Activated naive CD8-positive, alpha-beta T cell treated with anti-CD3 and anti-CD28 coated beads, Interleukin-2, amount 10 ng/mL, durations not matched to agents 7 days and 5 days (primary cell): ENCODE data around the gene NOVA1. TPM values are rescaled to one million over a fixed set of nuclear protein-coding genes. Genes with fewer than 3 reads are reported as not detected.

ENCODE experiments used
- ATAC-seq: fragments of 150-1000 bp; cut with Tn5 transposase; one replicate; pipeline ENCODE4 v1.10.0; 2021; ENCODE audit warnings: low read depth, moderate library complexity
- POLR2A ChIA-PET: fragments of 350-600 bp; sonication (Branson Sonifier 250); formaldehyde crosslinking; loops from one replicate; lab custom pipeline; 2021; ENCODE audit warnings: antibody characterized with exemption; lab: Charles Lee
- DNase-seq: peaks from one replicate; pipeline ENCODE4 v3.0.0; 2021
- H3K27ac Mint-ChIP-seq: one replicate; pipeline ENCODE4 v1.8.0; 2022; ENCODE audit warnings: mild to moderate bottlenecking, mixed read lengths
- H3K27me3 Mint-ChIP-seq: one replicate; pipeline ENCODE4 v1.8.0; 2022; ENCODE audit warnings: mild to moderate bottlenecking, moderate library complexity, mixed read lengths
- H3K36me3 Mint-ChIP-seq: one replicate; pipeline ENCODE4 v1.8.0; 2021; ENCODE audit warnings: mild to moderate bottlenecking, mixed read lengths
- H3K4me1 Mint-ChIP-seq: one replicate; pipeline ENCODE4 v1.8.0; 2021; ENCODE audit warnings: mixed read lengths
- H3K4me3 Mint-ChIP-seq: one replicate; pipeline ENCODE4 v1.8.0; 2022; ENCODE audit warnings: mild to moderate bottlenecking, moderate library complexity, mixed read lengths
- H3K9me3 Mint-ChIP-seq: one replicate; pipeline ENCODE4 v1.8.0; 2021; ENCODE audit warnings: mixed read lengths
- total RNA-seq, 2 experiments: library from RNA; stranded (reverse); gene quantifications; one replicate each; pipeline ENCODE4 v1.2.3, GENCODE V29; 2021

The NOVA1 gene
- total RNA-seq, 2 experiments from 2014 or later: 0.39 to 0.40 TPM

GRCh38 chr14:26466862-26467261, 131.0 kb downstream of the NOVA1 start:
- POLR2A ChIA-PET: no interaction called here
- Mint-ChIP-seq H3K9me3 (peaks cover 9% of the 10 kb centered on the region), H3K4me1 (no peaks in the 10 kb centered on the region), H3K36me3 (no peaks in the 10 kb centered on the region), H3K27ac (no peak overlapping the region), H3K27me3 (no peaks in the 10 kb centered on the region), H3K4me3 (no peak overlapping the region)
- DNase-seq (no peak), ATAC-seq (no peak)

GRCh38 chr14:26463136-26463535, 134.7 kb downstream of the NOVA1 start:
- H3K9me3 Mint-ChIP-seq: peaks cover 9% of the 10 kb centered on the region

GRCh38 chr14:26454105-26454504, 143.7 kb downstream of the NOVA1 start:
- H3K9me3 Mint-ChIP-seq: peaks cover 5% of the 10 kb centered on the region
- ATAC-seq (no peak), DNase-seq (no peak)
- H3K36me3 Mint-ChIP-seq: no peaks in the 10 kb centered on the region
- no peaks in the 10 kb centered on the region for H3K27me3 Mint-ChIP-seq
- no peak overlapping the region for H3K27ac Mint-ChIP-seq
- H3K4me1 Mint-ChIP-seq: no peaks in the 10 kb centered on the region
- H3K4me3 Mint-ChIP-seq: no peak overlapping the region
- POLR2A ChIA-PET: no interaction called here

More at GRCh38 chr14:26463136-26463535, 134.7 kb downstream of the NOVA1 start:
- no peak overlapping the region for H3K27ac Mint-ChIP-seq
- DNase-seq (no peak), ATAC-seq (no peak)
- H3K4me1 Mint-ChIP-seq: no peaks in the 10 kb centered on the region
- POLR2A ChIA-PET: no interaction called here
- no peak overlapping the region for H3K4me3 Mint-ChIP-seq
- H3K36me3 Mint-ChIP-seq: no peaks in the 10 kb centered on the region
- H3K27me3 Mint-ChIP-seq: no peaks in the 10 kb centered on the region

GRCh38 chr14:26448181-26448855, 149.5 kb downstream of the NOVA1 start:
- Mint-ChIP-seq H3K27ac (no peak overlapping the region), H3K4me1 (no peaks in the 10 kb centered on the region), H3K36me3 (no peaks in the 10 kb centered on the region), H3K27me3 (no peaks in the 10 kb centered on the region), H3K4me3 (no peak overlapping the region), H3K9me3 (peaks cover 7% of the 10 kb centered on the region)
- POLR2A ChIA-PET: no interaction called here
- ATAC-seq (no peak), DNase-seq (no peak)

- POLR2A ChIA-PET: no interaction called here
- Mint-ChIP-seq H3K27me3 (no peaks in the 10 kb centered on the region), H3K4me1 (no peaks in the 10 kb centered on the region), H3K36me3 (no peaks in the 10 kb centered on the region), H3K4me3 (no peak overlapping the region), H3K9me3 (peaks cover 7% of the 10 kb centered on the region), H3K27ac (no peak overlapping the region)
- no peak for ATAC-seq
- no peak for DNase-seq
Measured at GRCh38 chr14:26444822-26445221, 153.0 kb downstream of the NOVA1 start.

- no peaks in the 10 kb centered on the region for H3K36me3 Mint-ChIP-seq
Measured at GRCh38 chr14:26443654-26444053, 154.2 kb downstream of the NOVA1 start.

GRCh38 chr14:26429205-26429604, 168.6 kb downstream of the NOVA1 start:
- DNase-seq (no peak), ATAC-seq (no peak)
- POLR2A ChIA-PET: no interaction called here
- Mint-ChIP-seq H3K9me3 (peaks cover 6% of the 10 kb centered on the region), H3K27ac (no peak overlapping the region), H3K27me3 (no peaks in the 10 kb centered on the region), H3K4me3 (no peak overlapping the region), H3K4me1 (no peaks in the 10 kb centered on the region), H3K36me3 (no peaks in the 10 kb centered on the region)

More at GRCh38 chr14:26443654-26444053, 154.2 kb downstream of the NOVA1 start:
- H3K27ac Mint-ChIP-seq: no peak overlapping the region
- no peak overlapping the region for H3K4me3 Mint-ChIP-seq
- DNase-seq (no peak), ATAC-seq (no peak)
- no peaks in the 10 kb centered on the region for H3K4me1 Mint-ChIP-seq
- POLR2A ChIA-PET: no interaction called here
- H3K27me3 Mint-ChIP-seq: no peaks in the 10 kb centered on the region
- peaks cover 7% of the 10 kb centered on the region for H3K9me3 Mint-ChIP-seq

- Mint-ChIP-seq H3K9me3 (peaks cover 6% of the 10 kb centered on the region), H3K27me3 (no peaks in the 10 kb centered on the region), H3K4me1 (no peaks in the 10 kb centered on the region), H3K36me3 (no peaks in the 10 kb centered on the region), H3K27ac (no peak overlapping the region), H3K4me3 (no peak overlapping the region)
- no peak for ATAC-seq
- no peak for DNase-seq
- POLR2A ChIA-PET: no interaction called here
Measured at GRCh38 chr14:26427097-26427496, 170.7 kb downstream of the NOVA1 start.

- Mint-ChIP-seq H3K4me1 (no peaks in the 10 kb centered on the region), H3K9me3 (peaks cover 7% of the 10 kb centered on the region), H3K4me3 (no peak overlapping the region), H3K27me3 (no peaks in the 10 kb centered on the region), H3K36me3 (no peaks in the 10 kb centered on the region), H3K27ac (no peak overlapping the region)
- DNase-seq (no peak), ATAC-seq (no peak)
- POLR2A ChIA-PET: no interaction called here
Measured at GRCh38 chr14:26424537-26424936, 173.3 kb downstream of the NOVA1 start.

- Mint-ChIP-seq H3K4me1 (no peaks in the 10 kb centered on the region), H3K27me3 (no peaks in the 10 kb centered on the region), H3K27ac (no peak overlapping the region), H3K36me3 (no peaks in the 10 kb centered on the region), H3K4me3 (no peak overlapping the region), H3K9me3 (peaks cover 5% of the 10 kb centered on the region)
- POLR2A ChIA-PET: no interaction called here
- no peak for DNase-seq
- ATAC-seq: no peak
Measured at GRCh38 chr14:26415618-26416123, 182.2 kb downstream of the NOVA1 start.

GRCh38 chr14:26414926-26415325, 182.9 kb downstream of the NOVA1 start:
- ATAC-seq: no peak
- Mint-ChIP-seq H3K27ac (no peak overlapping the region), H3K36me3 (no peaks in the 10 kb centered on the region), H3K9me3 (peaks cover 3% of the 10 kb centered on the region), H3K4me1 (no peaks in the 10 kb centered on the region), H3K4me3 (no peak overlapping the region), H3K27me3 (no peaks in the 10 kb centered on the region)
- POLR2A ChIA-PET: no interaction called here
- DNase-seq: no peak

GRCh38 chr14:26414103-26414502, 183.7 kb downstream of the NOVA1 start:
- POLR2A ChIA-PET: no interaction called here
- no peaks in the 10 kb centered on the region for H3K4me1 Mint-ChIP-seq
- H3K27ac Mint-ChIP-seq: no peak overlapping the region
- no peaks in the 10 kb centered on the region for H3K27me3 Mint-ChIP-seq
- no peak for DNase-seq
- no peak overlapping the region for H3K4me3 Mint-ChIP-seq
- peaks cover 3% of the 10 kb centered on the region for H3K9me3 Mint-ChIP-seq
- H3K36me3 Mint-ChIP-seq: no peaks in the 10 kb centered on the region
- no peak for ATAC-seq

- POLR2A ChIA-PET: no interaction called here
- DNase-seq: no peak
- ATAC-seq: no peak
- Mint-ChIP-seq H3K36me3 (no peaks in the 10 kb centered on the region), H3K9me3 (peaks cover 2% of the 10 kb centered on the region), H3K4me1 (no peaks in the 10 kb centered on the region), H3K4me3 (no peak overlapping the region), H3K27me3 (no peaks in the 10 kb centered on the region), H3K27ac (no peak overlapping the region)
Measured at GRCh38 chr14:26412421-26412820, 185.4 kb downstream of the NOVA1 start.

GRCh38 chr14:26410189-26410685, 187.6 kb downstream of the NOVA1 start:
- ATAC-seq: no peak
- Mint-ChIP-seq H3K9me3 (peaks cover 2% of the 10 kb centered on the region), H3K36me3 (no peaks in the 10 kb centered on the region), H3K4me3 (no peak overlapping the region), H3K27ac (no peak overlapping the region), H3K4me1 (no peaks in the 10 kb centered on the region), H3K27me3 (no peaks in the 10 kb centered on the region)
- POLR2A ChIA-PET: no interaction called here
- no peak for DNase-seq
